Body of pancreas (tissue), 4 donors: Measurements from ENCODE around the gene ARMC6.
"Not testable (repeated sequence)": the region's sequence is repeated elsewhere in the genome, so short reads cannot be mapped to it uniquely, and the experiment has no call there.

Source experiments
- CTCF ChIP-seq, 7 experiments: fragments of 450-650 bp in 4 of 7; fragments of 200-600 bp in 3 of 7; sonication (generic) in 3 of 7; IDR thresholded peaks; one replicate each; pipeline ENCODE4 v1.5.1; 2016 to 2019; ENCODE audit warnings: antibody characterized with exemption in 7 of 7
- POLR2A ChIP-seq, 3 donors: fragments of 450-650 bp; IDR thresholded peaks; one replicate each; pipeline ENCODE4 v1.6.1; 2016; ENCODE audit warnings: antibody characterized with exemption in 3 of 3, mild to moderate bottlenecking in 2 of 3

- TF ChIP-seq POLR2A, CTCF (IDR thresholded peaks at IDR 0.05): not testable (repeated sequence)
Observed at GRCh38 chr19:19102566-19102965, 69.2 kb downstream of the ARMC6 start.
